IPS-NIHi11 (cell line): ENCODE results near the gene CSF3R.
A peak's percentile ranks its signal among the peaks of the same experiment; 100 is the strongest.

Source experiments
- DNase-seq: peaks from one replicate; pipeline ENCODE4 v3.0.0; 2012; ENCODE audit warnings: mixed read lengths, low spot score

The CSF3R gene

GRCh38 chr1:36482724-36483388 is at the start of gene CSF3R:
Gene CSF3R (minus strand): TSS chr1:36482913. CDS start chr1:36479496, 3,417 bp downstream.
- DNase-seq, result no peak

DNA sequence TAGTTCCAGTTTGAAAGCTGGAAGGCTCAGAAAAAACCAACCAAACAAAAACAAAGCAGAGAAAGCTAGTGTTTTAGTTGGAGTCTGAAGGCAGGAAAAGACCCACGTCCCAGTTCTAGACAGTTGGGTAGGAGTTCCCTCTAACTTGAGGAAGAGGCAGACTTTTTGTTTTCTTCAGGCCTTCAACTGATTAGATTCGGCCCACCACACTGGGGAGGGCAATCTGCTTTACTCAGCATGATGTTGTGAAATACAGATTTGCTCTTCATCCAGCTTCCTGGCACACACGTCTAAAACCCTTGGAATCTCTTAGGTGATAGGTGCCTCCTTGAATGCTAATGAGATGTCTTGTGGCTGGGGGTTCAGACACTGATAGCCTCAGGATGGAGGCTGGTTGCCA is 49.1 kb upstream of the CSF3R start:
- DNase-seq, result no peak

- DNase-seq, result no peak
These were observed 48.1 kb upstream of the CSF3R start for GRCh38 chr1:36530791-36531190.

- DNase-seq, result no peak
These were observed 47.5 kb upstream of the CSF3R start for GRCh38 chr1:36530261-36530660.

DNA sequence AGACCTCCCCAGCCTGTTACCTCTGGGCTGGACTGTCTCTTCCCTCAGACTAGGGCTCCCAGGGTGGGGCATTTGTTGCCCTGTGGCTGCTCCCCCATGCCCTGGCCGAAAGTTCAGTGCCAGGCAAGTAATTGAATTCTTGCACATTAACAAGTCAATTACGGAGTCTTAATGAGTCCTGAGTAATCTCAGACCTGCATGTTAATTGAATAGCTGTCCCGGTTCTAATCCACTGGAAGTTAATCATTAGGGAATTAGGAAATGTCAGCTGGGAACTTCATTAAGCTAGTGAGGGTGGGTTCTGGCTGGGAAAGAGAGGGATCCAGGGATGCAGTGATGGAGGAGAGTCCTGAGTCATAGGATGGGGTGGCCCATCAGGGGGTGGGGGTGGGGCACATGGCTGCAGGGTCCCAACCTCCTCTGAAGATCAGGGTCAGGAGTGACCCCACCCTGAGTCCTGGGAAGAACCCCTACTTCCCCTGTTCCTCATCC is 47.1 kb upstream of the CSF3R start:
- no peak for DNase-seq

DNA sequence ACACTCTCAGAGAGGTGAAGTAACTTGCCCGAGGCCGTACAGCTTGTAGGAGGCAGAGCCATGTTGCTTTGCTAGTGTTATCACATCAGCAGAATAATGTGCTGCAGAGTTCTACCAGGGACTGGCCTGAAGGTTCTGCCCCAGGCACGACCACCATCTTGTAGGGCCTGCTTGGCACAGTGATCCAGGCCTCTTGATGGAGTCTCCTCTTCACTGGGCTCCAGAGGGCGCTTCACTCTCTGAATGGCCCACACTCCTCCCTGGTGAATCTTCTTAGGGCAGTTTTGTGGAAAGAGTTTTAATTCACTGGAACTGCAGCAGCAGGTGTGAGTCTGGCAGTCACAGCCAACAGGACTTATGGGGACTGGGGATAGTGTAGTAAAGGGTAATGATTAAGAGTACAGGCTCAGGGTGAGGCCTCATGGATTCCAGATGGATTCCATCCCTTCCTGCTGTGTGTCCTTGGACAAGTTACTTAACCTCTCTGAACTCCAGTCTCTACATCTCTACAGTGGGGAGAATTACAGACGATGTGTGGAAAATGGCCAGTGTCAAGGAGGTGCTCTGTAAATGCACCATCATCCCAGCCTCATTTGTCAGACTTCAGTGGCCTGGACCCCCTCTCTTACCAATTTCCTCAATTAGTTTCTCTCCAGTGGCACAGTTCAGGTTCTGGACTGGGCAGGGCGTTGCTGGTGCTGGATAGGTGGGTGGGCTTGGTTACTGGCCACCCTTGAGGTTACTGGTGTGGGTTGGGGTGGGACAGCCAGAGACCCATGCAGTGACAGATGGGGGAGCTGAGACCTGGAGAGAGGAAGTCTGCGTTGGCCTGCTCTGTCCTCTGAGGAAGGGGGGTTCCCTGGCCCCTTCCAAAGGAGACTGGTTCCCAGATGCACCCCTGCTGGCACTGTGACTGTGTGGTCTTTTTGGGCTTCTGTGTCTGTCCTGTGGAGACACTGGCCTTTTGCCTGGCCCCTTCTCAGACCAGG is 45.9 kb upstream of the CSF3R start:
- DNase-seq, result peak; percentile 44

DNA sequence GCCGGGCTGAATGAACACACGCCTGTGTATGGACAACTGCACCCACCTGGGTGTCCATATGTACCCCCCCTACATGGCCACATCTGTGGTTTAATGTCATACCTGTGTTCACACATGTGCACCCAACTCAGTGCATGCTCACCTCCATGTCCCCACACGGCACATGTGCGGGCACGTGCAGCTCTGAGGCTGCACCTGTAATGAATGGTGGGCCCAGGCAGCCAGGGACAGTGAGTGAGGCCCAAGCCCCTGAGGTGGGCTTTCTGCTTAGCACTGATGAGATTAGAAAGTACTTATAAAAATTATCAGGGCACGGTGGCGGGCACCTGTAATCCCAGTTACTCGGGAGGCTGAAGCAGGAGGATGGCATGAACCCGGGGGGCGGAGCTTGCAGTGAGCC is 42.5 kb upstream of the CSF3R start:
- DNase-seq, result no peak

- no peak for DNase-seq
These were observed 41.8 kb upstream of the CSF3R start for GRCh38 chr1:36524359-36525062.

GRCh38 chr1:36523850-36524249 is 41.1 kb upstream of the CSF3R start:
- no peak for DNase-seq

- no peak for DNase-seq
These were observed 40.5 kb upstream of the CSF3R start for GRCh38 chr1:36523230-36523495.

GRCh38 chr1:36522461-36523229 is 39.9 kb upstream of the CSF3R start:
- DNase-seq, result no peak

- no peak for DNase-seq
These were observed 39.3 kb upstream of the CSF3R start for GRCh38 chr1:36522021-36522420.

GRCh38 chr1:36520771-36521420 is 38.2 kb upstream of the CSF3R start:
- DNase-seq, result no peak

DNA sequence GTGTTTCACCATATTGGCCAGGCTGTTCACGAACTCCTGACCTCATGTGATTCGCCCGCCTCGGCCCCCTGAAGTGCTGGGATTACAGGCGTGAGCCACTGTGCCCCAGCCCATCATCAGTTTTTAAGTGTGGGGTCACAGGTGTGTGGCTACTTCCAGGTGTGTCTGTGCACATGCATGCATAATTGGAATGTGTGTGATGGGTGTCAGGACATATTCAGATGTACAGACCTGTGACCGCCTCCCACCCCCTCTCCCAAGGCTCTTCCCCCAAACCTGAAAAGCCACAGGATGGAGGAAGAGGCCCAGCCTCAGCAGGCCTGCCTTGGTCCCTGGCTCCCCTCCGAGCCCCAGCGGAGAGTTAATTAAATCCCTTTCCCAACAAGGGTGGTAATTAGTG is 37.3 kb upstream of the CSF3R start:
- DNase-seq, result no peak

DNA sequence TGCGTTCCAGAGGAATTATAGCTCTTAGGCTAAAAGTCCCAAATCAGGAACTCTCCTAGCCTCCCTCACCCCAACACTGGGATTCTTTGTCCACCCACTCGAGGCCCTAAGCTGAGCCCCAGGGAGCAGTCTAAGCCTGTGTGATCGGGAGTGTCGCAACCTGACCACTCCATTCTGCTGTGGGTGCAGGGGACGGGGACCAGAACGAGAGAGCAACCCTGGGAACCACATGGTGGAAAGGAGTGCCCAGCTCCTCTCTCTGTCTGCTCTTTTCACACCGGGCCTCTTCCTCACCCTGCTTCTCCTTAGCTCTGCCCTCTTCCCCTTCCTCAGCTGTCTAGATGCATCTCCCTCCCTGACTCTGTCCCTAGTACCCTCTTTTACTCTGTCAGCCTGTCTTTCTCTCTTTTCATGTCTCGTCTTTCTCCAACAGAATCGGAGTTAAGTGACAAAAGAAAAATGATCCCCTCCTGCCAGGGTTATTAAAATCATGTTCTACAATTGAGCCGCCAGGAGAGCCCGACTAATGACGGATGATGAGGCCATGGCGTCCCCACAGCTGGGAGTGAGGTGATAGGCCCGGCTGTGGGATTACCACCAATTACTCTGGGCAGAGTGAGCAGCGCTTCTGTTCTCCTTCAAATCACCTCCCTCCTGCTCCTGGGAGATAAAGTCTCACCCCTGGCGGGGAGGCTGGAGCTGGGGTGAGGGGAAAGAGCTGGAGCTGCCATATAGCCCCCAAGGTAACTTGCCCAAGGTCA is 34.5 kb upstream of the CSF3R start:
- DNase-seq, result no peak

- peak; percentile 90 for DNase-seq
These were observed 33.8 kb upstream of the CSF3R start for GRCh38 chr1:36516372-36517010.

GRCh38 chr1:36515315-36516138 is 32.8 kb upstream of the CSF3R start:
- DNase-seq, result no peak

DNA sequence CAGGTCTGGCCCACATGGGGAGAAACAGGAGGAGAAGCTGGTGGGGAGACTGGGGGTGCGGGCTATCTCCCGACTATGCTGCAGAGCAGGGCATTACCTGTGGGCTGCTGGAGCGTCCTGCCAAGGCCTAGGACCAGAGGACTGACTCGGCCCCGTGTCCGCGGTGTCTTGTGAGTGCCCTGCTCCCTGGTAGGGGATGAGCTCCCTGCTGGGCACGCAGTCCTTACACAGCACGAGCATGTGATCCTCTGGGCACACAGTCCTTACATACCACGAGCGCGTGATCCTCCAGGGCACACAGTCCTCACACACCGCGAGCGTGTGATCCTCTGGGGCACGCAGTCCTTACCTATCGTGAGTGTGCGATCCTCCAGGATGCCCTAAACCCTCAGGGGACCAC is 31.8 kb upstream of the CSF3R start:
- DNase-seq, result no peak
